HG03108 (cell line): Measurements from ENCODE around the gene DPEP2NB.
"Not testable (repeated sequence)": the region's sequence is repeated elsewhere in the genome, so short reads cannot be mapped to it uniquely, and the experiment has no call there.

Source experiments
- ATAC-seq: cut with Tn5 transposase; IDR thresholded peaks from one replicate; pipeline ENCODE4 v1.9.1; 2021; ENCODE audit warnings: moderate library complexity; ENCODE audit not compliant: unreplicated experiment

Gene DPEP2NB

GRCh38 chr16:67987460-67988160 lies 28.1 kb downstream of the DPEP2NB start:
- ATAC-seq = no peak

GRCh38 chr16:67986949-67987348 lies 28.8 kb downstream of the DPEP2NB start:
- ATAC-seq = no peak

GRCh38 chr16:67982011-67982696 lies 33.6 kb downstream of the DPEP2NB start:
- no peak for ATAC-seq

GRCh38 chr16:67979955-67980678 lies 35.6 kb downstream of the DPEP2NB start, which contains the start of gene DPEP3:
TSS of gene DPEP3 (minus strand) at chr16:67980499. CDS start at chr16:67980380, 119 bp downstream.
- ATAC-seq = no peak

- ATAC-seq = no peak
Observed at GRCh38 chr16:67977469-67978227, 38.1 kb downstream of the DPEP2NB start.

GRCh38 chr16:67977005-67977404 lies 38.7 kb downstream of the DPEP2NB start:
- ATAC-seq = no peak

GRCh38 chr16:67976205-67976604 lies 39.5 kb downstream of the DPEP2NB start:
- ATAC-seq = no peak

- ATAC-seq = no peak
Observed at GRCh38 chr16:67975321-67976105, 40.2 kb downstream of the DPEP2NB start.

- not testable (repeated sequence) for ATAC-seq
Observed at GRCh38 chr16:67972285-67972684, 43.4 kb downstream of the DPEP2NB start.

- ATAC-seq = no peak
Observed at GRCh38 chr16:67971111-67971510, 44.6 kb downstream of the DPEP2NB start.

GRCh38 chr16:67969254-67970039 lies 46.3 kb downstream of the DPEP2NB start:
- no peak for ATAC-seq

- peak; percentile 81 for ATAC-seq
Observed at GRCh38 chr16:67968400-67969253, 47.1 kb downstream of the DPEP2NB start, which contains the start of gene SLC12A4. TSS of gene SLC12A4 (minus strand) at chr16:67968637. CDS start at chr16:67968553, 84 bp downstream.

- peak; percentile 18 for ATAC-seq
Observed at GRCh38 chr16:67967958-67968399, 47.7 kb downstream of the DPEP2NB start.

GRCh38 chr16:67967183-67967957 lies 48.3 kb downstream of the DPEP2NB start:
- ATAC-seq = no peak

GRCh38 chr16:67966549-67967182 lies 49.0 kb downstream of the DPEP2NB start:
- no peak for ATAC-seq

GRCh38 chr16:67965668-67966548 lies 49.8 kb downstream of the DPEP2NB start:
- ATAC-seq = no peak
